Neural cell (in vitro differentiated cells): ENCODE data around the gene GRAMD1B. TPM values are rescaled to one million over a fixed set of nuclear protein-coding genes. Genes with fewer than 3 reads are reported as not detected.
"Not testable (repeated sequence)": the region's sequence is repeated elsewhere in the genome, so short reads cannot be mapped to it uniquely, and the experiment has no call there.

ENCODE experiments used
- H2AFZ ChIP-seq: fragments of 200-600, 300-800 bp; sonication (generic), shearing (Covaris generic); 2 replicates; pipeline ENCODE4 v1.6.0; 2014; ENCODE audit warnings: low read depth, mild to moderate bottlenecking, antibody characterized with exemption, low read length, moderate library complexity
- H3F3A ChIP-seq: fragments of 200-600 bp; shearing (Covaris generic); 2 replicates; pipeline ENCODE4 v1.6.1; 2016; ENCODE audit warnings: mild to moderate bottlenecking, moderate library complexity, mixed read lengths, antibody characterized with exemption, low read length; ENCODE audit not compliant: insufficient read depth, poor library complexity, severe bottlenecking
- H3K27ac ChIP-seq: fragments of 200-600, 300-800 bp; sonication (generic), shearing (Covaris generic); 2 replicates; pipeline ENCODE4 v1.5.1; 2014; ENCODE audit warnings: mild to moderate bottlenecking, low read length, moderate library complexity
- H3K27me3 ChIP-seq: fragments of 300-800, 200-600 bp; sonication (generic), shearing (Covaris generic); 2 replicates; pipeline ENCODE4 v1.6.0; 2014; ENCODE audit warnings: mild to moderate bottlenecking, low read depth, low read length, moderate library complexity; ENCODE audit not compliant: insufficient read depth
- H3K36me3 ChIP-seq: fragments of 300-800, 200-600 bp; sonication (generic), shearing (Covaris generic); 2 replicates; pipeline ENCODE4 v1.5.1; 2014; ENCODE audit warnings: mild to moderate bottlenecking, antibody characterized with exemption, low read length, moderate library complexity; ENCODE audit not compliant: insufficient read depth
- H3K4me2 ChIP-seq: fragments of 300-800, 200-600 bp; sonication (generic), shearing (Covaris generic); 2 replicates; pipeline ENCODE4 v1.6.0; 2014; ENCODE audit warnings: mild to moderate bottlenecking, low read length
- H3K4me3 ChIP-seq: fragments of 300-800, 200-600 bp; sonication (generic), shearing (Covaris generic); 2 replicates; pipeline ENCODE4 v1.5.1; 2014; ENCODE audit warnings: mild to moderate bottlenecking, low read length, moderate library complexity
- H3K79me2 ChIP-seq: fragments of 200-600 bp; shearing (Covaris generic); replicated peaks from 2 replicates; pipeline ENCODE4 v1.6.0; 2014; ENCODE audit warnings: mild to moderate bottlenecking, low read length, moderate library complexity; ENCODE audit not compliant: insufficient read depth
- H3K9ac ChIP-seq: fragments of 300-800, 200-600 bp; sonication (generic), shearing (Covaris generic); 2 replicates; pipeline ENCODE4 v1.6.1; 2016; ENCODE audit warnings: mild to moderate bottlenecking, low read length, mixed read lengths
- H3K9me2 ChIP-seq: fragments of 200-600 bp; shearing (Covaris generic); 2 replicates; pipeline ENCODE4 v1.6.1; 2016; ENCODE audit warnings: mild to moderate bottlenecking, low read length, mixed read lengths; ENCODE audit not compliant: insufficient read depth
- H3K9me3 ChIP-seq: fragments of 200-600, 300-800 bp; sonication (generic), shearing (Covaris generic); 2 replicates; pipeline ENCODE4 v1.6.1; 2016; ENCODE audit warnings: mild to moderate bottlenecking, mixed run types, low read length, moderate library complexity, mixed read lengths
- H4K20me1 ChIP-seq: fragments of 200-600 bp; shearing (Covaris generic); 2 replicates; pipeline ENCODE4 v1.6.1; 2016; ENCODE audit warnings: mild to moderate bottlenecking, mixed run types; ENCODE audit not compliant: insufficient read depth
- EP300 ChIP-seq: fragments of 450-650 bp; conservative IDR thresholded peaks from 2 replicates; pipeline ENCODE4 v1.6.1; 2014; ENCODE audit warnings: antibody characterized with exemption, mild to moderate bottlenecking, moderate library complexity; ENCODE audit not compliant: poor library complexity, severe bottlenecking
- EZH2 ChIP-seq: fragments of 200-600, 300-800 bp; shearing (Covaris generic), sonication (generic); IDR thresholded peaks from 2 replicates; pipeline ENCODE4 v1.6.1; 2014; ENCODE audit warnings: antibody characterized with exemption, low read length, borderline replicate concordance, mild to moderate bottlenecking; ENCODE audit not compliant: insufficient read depth, poor library complexity, severe bottlenecking
- MXI1 ChIP-seq: fragments of 450-650 bp; conservative IDR thresholded peaks from 2 replicates; pipeline ENCODE4 v1.6.1; 2014; ENCODE audit warnings: antibody characterized with exemption, mild to moderate bottlenecking; ENCODE audit not compliant: poor library complexity, severe bottlenecking
- POLR2AphosphoS5 ChIP-seq: IDR thresholded peaks from 2 replicates; pipeline ENCODE4 v1.6.1; 2012
- RAD21 ChIP-seq: fragments of 450-650 bp; conservative IDR thresholded peaks from 2 replicates; pipeline ENCODE4 v1.6.1; 2014; ENCODE audit warnings: antibody characterized with exemption, mild to moderate bottlenecking, moderate library complexity
- SMC3 ChIP-seq: fragments of 450-650 bp; conservative IDR thresholded peaks from 2 replicates; pipeline ENCODE4 v1.6.1; 2014; ENCODE audit warnings: antibody characterized with exemption, mild to moderate bottlenecking, moderate library complexity; ENCODE audit not compliant: poor library complexity
- TAF1 ChIP-seq: IDR thresholded peaks from 2 replicates; pipeline ENCODE4 v1.6.1; 2012; ENCODE audit warnings: low read depth
- polyA plus RNA-seq: library from polyadenylated mRNA; depleted of rRNA; stranded (reverse); fragments of >200 nt; gene quantifications from 2 replicates; pipeline ENCODE4 v1.2.3, GENCODE V29; 2014
- TF ChIP-seq, protein P1 (sequence below): fragments of 450-650 bp; IDR thresholded peaks from 2 replicates; pipeline ENCODE4 v1.5.1; 2014; ENCODE audit warnings: antibody characterized with exemption, mild to moderate bottlenecking, moderate library complexity; ENCODE audit not compliant: poor library complexity, severe bottlenecking
- TF ChIP-seq, protein P2 (sequence below): IDR thresholded peaks from 2 replicates; pipeline ENCODE4 v1.6.1; 2012; ENCODE audit warnings: borderline replicate concordance

Gene GRAMD1B
- polyA plus RNA-seq, 1 donor from 2014 or later: 1.5 TPM

DNA sequence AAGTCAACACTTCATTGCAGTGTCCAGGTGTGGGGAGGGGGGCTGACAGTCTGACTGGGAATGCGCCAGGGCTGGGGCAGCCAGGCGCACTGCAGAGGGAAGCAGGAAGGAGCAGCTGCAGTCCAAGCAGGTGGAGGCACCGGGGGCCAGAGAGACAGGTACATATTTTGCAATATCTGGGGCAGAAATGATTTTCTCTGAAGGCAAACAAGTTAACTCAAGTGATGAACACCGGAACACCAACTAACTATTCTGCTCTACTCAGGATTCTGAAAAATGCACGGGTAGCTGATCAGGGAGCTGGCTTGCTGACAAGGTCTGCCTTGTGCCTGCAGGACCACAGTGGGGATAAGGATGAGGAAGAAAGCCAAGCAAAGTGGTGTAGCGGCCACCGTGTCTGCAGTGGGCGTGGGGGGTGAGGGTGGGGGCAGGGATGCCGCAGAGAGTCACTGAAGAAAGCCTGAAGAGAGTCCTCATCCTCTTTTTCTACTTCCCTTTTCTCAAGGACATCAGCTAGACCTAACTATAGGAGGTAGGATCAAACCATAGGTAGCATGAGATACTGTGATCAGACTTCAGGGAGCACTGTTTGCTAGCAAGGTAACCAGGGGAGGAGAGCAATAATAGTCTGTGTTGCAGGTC lies 141.0 kb downstream of the GRAMD1B start:
- Histone ChIP-seq H3K9me3 (no peaks in the 10 kb centered on the region), H3K79me2 (no peaks in the 10 kb centered on the region), H3K9me2 (no peaks in the 10 kb centered on the region), H3K9ac (no peak overlapping the region), H3K4me3 (no peak overlapping the region), H3K27ac (no peak overlapping the region), H3K27me3 (no peaks in the 10 kb centered on the region), H4K20me1 (no peaks in the 10 kb centered on the region), H3K4me2 (no peak overlapping the region), H3F3A (no peaks in the 10 kb centered on the region), H3K36me3 (no peaks in the 10 kb centered on the region), H2AFZ (no peak overlapping the region)
- no peak for TF ChIP-seq SMC3
- TF ChIP-seq RAD21: no peak
- no peak for TF ChIP-seq EZH2
- TF ChIP-seq EP300: no peak
- TF ChIP-seq MXI1: no peak
- TF ChIP-seq, protein P1, sequence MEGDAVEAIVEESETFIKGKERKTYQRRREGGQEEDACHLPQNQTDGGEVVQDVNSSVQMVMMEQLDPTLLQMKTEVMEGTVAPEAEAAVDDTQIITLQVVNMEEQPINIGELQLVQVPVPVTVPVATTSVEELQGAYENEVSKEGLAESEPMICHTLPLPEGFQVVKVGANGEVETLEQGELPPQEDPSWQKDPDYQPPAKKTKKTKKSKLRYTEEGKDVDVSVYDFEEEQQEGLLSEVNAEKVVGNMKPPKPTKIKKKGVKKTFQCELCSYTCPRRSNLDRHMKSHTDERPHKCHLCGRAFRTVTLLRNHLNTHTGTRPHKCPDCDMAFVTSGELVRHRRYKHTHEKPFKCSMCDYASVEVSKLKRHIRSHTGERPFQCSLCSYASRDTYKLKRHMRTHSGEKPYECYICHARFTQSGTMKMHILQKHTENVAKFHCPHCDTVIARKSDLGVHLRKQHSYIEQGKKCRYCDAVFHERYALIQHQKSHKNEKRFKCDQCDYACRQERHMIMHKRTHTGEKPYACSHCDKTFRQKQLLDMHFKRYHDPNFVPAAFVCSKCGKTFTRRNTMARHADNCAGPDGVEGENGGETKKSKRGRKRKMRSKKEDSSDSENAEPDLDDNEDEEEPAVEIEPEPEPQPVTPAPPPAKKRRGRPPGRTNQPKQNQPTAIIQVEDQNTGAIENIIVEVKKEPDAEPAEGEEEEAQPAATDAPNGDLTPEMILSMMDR: no peak
- no peak for TF ChIP-seq TAF1
- TF ChIP-seq, protein P2, sequence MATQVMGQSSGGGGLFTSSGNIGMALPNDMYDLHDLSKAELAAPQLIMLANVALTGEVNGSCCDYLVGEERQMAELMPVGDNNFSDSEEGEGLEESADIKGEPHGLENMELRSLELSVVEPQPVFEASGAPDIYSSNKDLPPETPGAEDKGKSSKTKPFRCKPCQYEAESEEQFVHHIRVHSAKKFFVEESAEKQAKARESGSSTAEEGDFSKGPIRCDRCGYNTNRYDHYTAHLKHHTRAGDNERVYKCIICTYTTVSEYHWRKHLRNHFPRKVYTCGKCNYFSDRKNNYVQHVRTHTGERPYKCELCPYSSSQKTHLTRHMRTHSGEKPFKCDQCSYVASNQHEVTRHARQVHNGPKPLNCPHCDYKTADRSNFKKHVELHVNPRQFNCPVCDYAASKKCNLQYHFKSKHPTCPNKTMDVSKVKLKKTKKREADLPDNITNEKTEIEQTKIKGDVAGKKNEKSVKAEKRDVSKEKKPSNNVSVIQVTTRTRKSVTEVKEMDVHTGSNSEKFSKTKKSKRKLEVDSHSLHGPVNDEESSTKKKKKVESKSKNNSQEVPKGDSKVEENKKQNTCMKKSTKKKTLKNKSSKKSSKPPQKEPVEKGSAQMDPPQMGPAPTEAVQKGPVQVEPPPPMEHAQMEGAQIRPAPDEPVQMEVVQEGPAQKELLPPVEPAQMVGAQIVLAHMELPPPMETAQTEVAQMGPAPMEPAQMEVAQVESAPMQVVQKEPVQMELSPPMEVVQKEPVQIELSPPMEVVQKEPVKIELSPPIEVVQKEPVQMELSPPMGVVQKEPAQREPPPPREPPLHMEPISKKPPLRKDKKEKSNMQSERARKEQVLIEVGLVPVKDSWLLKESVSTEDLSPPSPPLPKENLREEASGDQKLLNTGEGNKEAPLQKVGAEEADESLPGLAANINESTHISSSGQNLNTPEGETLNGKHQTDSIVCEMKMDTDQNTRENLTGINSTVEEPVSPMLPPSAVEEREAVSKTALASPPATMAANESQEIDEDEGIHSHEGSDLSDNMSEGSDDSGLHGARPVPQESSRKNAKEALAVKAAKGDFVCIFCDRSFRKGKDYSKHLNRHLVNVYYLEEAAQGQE: no peak
- no peak for TF ChIP-seq POLR2AphosphoS5

DNA sequence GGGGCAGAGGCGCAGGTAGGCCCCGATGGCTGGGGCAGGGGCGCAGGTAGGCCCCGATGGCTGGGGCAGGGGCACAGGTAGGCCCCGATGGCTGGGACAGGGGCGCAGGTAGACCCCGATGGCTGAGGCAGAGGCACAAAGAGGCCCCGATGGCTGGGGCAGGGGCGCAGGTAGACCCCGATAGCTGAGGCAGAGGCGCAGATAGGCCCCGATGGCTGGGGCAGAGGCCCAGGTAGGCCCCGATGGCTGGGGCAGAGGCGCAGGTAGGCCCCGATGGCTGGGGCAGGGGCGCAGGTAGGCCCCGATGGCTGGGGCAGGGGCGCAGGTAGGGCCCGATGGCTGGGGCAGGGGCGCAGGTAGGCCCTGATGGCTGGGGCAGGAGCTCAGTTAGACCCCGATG lies 142.7 kb downstream of the GRAMD1B start:
- not testable (repeated sequence) for H3K79me2 ChIP-seq, H3K4me2 ChIP-seq, H3K27ac ChIP-seq, H3K9me2 ChIP-seq, H3K9me3 ChIP-seq, H3K9ac ChIP-seq, H3K4me3 ChIP-seq, H2AFZ ChIP-seq, H3F3A ChIP-seq, H3K36me3 ChIP-seq, H3K27me3 ChIP-seq, H4K20me1 ChIP-seq

DNA sequence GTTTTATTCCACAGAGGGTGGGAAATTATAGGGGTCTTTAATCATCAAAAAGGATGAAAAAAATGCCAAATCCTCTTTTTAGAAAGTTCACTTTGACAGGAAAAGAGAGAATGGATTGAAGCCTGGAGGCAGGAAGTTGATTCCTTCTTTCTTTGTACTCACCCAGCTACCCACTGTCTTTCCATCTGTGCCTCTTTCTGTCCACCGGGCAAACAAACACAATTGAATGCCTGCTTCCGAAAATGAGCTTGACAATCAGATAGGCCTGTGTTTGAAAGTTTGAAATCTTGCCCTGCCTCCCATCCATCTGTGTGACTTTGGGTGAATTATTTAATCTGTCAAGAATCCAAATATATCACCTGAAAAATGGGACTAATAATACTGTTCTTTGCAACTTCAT lies 143.2 kb downstream of the GRAMD1B start:
- Histone ChIP-seq H3F3A (no peaks in the 10 kb centered on the region), H3K36me3 (no peaks in the 10 kb centered on the region), H3K79me2 (no peaks in the 10 kb centered on the region), H3K4me3 (no peak overlapping the region), H4K20me1 (no peaks in the 10 kb centered on the region), H3K9me3 (no peaks in the 10 kb centered on the region), H3K27ac (no peak overlapping the region), H3K27me3 (no peaks in the 10 kb centered on the region), H3K9ac (no peak overlapping the region), H3K4me2 (no peak overlapping the region), H2AFZ (no peak overlapping the region), H3K9me2 (no peaks in the 10 kb centered on the region)
- TF ChIP-seq SMC3: no peak
- TF ChIP-seq EP300: no peak
- TF ChIP-seq, protein P1: no peak
- TF ChIP-seq POLR2AphosphoS5: no peak
- TF ChIP-seq TAF1: no peak
